Measurements from ENCODE around the gene GTF3C1.

The GTF3C1 gene

DNA sequence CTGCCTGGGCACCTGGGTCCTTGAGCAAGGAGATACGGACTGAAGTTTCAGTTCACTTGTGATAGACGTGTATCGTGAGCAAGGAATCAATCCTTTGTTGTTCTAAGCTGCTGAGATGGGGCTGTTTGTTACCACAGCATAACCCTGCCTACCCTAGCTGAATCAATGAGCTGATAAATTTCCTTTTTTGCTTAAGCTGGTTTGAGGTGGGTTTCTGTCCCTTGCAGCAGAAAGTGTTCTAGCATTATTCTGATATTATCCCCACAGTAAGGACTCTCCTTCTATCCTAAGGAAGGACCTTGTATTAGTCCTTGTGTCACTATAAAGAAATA, 96.3 kb downstream of the GTF3C1 start:
- DNase-seq (ENCODE audit: low read depth), result no peak
- TF ChIP-seq, protein P1, sequence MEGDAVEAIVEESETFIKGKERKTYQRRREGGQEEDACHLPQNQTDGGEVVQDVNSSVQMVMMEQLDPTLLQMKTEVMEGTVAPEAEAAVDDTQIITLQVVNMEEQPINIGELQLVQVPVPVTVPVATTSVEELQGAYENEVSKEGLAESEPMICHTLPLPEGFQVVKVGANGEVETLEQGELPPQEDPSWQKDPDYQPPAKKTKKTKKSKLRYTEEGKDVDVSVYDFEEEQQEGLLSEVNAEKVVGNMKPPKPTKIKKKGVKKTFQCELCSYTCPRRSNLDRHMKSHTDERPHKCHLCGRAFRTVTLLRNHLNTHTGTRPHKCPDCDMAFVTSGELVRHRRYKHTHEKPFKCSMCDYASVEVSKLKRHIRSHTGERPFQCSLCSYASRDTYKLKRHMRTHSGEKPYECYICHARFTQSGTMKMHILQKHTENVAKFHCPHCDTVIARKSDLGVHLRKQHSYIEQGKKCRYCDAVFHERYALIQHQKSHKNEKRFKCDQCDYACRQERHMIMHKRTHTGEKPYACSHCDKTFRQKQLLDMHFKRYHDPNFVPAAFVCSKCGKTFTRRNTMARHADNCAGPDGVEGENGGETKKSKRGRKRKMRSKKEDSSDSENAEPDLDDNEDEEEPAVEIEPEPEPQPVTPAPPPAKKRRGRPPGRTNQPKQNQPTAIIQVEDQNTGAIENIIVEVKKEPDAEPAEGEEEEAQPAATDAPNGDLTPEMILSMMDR (conservative IDR thresholded peaks at IDR 0.05; ENCODE audit: low read depth, low read length), result no peak
- no peak overlapping the region for H3K4me3 ChIP-seq (ENCODE audit: low read length)

DNA sequence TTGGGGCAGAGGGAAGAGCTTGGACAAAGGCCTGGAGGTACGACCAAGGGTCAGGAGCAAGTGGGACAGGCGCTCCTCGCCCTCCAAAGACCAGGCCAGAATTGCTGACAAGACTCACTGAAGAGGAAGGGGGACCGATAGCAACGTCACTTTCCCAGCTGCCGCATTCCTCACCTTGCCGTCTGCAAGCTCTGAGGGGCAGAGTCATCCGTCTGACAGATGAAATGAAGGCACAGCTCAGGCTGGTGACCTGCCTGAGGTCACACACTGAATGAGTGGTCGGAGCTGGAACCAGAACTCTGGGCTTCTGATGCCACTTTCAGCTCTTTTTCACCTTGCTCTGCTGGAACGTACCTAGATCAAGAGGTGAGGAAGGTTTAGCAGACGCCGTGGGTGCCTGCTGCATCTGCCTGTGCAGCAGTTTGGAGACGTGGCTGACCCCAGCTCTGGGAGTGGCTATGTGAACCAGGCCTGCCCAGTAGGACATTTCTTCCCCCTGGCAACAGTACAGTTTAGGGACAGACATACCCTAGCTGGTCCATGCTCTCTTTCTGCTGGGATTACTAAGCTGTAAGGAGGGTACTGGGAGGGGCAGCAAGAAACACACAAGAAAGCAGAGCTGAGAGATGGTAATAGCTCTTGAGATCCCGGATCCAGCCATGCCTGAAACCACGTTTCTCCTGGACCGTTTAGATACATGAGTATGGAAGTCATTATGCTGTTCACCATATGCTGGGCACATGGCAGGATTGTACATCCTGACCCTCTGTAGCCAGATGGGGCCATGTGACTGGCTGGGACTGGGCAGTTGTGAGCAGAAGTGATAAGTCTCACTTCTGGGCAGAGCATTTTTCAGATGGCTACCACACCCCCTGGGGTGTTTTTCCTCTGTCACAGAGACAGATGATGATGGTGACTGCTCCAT, 96.9 kb downstream of the GTF3C1 start:
- no peak for DNase-seq (ENCODE audit: low read depth)
- TF ChIP-seq, protein P1 (conservative IDR thresholded peaks at IDR 0.05; ENCODE audit: low read depth, low read length), result no peak
- no peak overlapping the region for H3K4me3 ChIP-seq (ENCODE audit: low read length)

DNA sequence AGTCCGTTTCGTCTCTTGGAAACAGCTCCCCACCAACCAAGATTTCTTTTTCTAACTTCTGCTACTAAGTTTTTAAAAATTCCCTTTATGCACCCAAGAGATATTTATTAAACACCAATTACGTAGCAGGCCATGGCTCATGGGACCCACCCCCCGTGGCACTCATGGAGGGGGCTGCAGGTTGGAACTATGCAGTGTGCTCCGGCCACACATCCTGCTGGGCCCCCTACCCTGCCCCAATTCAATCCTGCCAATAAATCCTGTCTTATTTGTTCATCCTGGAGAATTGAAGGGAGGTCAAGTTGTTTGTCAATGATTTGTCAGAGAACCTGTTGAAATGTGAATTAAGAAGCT, 99.5 kb downstream of the GTF3C1 start:
- no peak overlapping the region for H3K4me3 ChIP-seq (ENCODE audit: low read length)
- TF ChIP-seq, protein P1 (conservative IDR thresholded peaks at IDR 0.05; ENCODE audit: low read depth, low read length), result no peak
- no peak for DNase-seq (ENCODE audit: low read depth)

DNA sequence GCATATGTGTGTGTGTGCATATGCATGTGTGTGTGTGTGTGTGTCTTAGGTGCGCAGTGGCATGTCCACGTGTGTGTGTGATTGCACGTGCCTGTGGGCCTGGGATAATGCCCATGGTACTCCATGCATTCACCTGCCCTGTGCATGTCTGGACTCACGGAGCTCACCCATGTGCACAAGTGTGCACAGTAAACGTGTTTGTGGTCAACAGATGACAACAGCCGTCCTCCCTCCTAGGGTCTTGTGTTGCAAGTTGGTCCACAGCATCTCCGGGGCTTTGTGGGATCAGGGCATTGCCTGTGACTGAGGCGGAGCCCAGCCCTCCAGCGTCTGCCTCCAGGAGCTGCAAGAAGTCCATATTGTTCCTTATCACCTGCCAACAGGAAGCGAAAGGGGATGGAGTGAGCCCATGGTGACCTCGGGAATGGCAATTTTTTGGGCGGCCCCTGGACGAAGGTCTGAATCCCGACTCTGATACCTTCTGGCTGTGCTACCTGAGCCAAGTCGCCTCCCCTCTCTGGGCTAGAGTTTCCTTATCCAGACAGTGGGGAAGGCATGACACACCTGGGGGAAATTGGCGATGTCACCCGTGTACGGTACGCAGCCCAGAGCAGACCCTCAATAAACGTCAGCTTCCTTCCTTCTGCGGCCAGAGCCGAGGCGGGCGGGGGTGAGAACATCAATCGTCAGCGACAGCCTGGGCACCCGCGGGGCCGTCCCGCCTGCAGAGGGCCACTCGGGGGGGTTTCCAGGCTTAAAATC, 100.1 kb downstream of the GTF3C1 start:
- no peak for DNase-seq (ENCODE audit: low read depth)
- TF ChIP-seq, protein P1 (conservative IDR thresholded peaks at IDR 0.05; ENCODE audit: low read depth, low read length), result no peak
- no peak overlapping the region for H3K4me3 ChIP-seq (ENCODE audit: low read length)

DNA sequence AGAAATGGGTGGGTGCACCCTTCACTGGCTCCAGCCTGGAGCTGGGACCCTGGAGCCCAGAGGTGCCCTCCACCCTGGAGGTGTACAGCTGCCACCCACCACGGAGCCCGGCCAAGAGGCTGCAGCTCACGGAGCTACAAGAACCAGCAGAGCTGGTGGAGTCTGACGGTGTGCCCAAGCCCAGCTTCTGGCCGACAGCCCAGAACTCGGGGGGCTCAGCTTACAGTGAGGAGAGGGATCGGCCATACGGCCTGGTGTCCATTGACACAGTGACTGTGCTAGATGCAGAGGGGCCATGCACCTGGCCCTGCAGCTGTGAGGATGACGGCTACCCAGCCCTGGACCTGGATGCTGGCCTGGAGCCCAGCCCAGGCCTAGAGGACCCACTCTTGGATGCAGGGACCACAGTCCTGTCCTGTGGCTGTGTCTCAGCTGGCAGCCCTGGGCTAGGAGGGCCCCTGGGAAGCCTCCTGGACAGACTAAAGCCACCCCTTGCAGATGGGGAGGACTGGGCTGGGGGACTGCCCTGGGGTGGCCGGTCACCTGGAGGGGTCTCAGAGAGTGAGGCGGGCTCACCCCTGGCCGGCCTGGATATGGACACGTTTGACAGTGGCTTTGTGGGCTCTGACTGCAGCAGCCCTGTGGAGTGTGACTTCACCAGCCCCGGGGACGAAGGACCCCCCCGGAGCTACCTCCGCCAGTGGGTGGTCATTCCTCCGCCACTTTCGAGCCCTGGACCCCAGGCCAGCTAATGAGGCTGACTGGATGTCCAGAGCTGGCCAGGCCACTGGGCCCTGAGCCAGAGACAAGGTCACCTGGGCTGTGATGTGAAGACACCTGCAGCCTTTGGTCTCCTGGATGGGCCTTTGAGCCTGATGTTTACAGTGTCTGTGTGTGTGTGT, 100.9 kb downstream of the GTF3C1 start:
- TF ChIP-seq, protein P1 (conservative IDR thresholded peaks at IDR 0.05; ENCODE audit: low read depth, low read length), result no peak
- no peak for DNase-seq (ENCODE audit: low read depth)
- H3K4me3 ChIP-seq (ENCODE audit: low read length), result no peak overlapping the region

DNA sequence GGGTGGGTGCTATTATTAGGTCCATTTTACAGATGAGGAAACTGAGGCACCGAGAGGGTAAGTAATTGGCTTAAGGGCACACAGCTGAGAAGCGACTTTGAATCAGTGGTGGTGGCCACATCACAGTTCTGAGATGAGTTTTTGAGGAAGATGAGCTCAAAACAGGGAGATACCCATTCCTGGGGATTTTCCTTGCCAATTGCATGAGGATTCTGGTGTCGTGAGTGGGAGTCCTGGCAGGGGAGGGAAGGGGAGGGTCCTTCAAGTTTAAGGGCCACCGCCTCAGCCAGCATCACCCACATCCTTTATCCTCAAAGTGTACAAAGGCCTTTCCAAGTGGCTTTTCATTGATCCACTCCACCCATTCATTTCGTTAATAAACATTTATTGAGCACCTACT, 102.4 kb downstream of the GTF3C1 start:
- no peak for DNase-seq (ENCODE audit: low read depth)
- TF ChIP-seq, protein P1 (conservative IDR thresholded peaks at IDR 0.05; ENCODE audit: low read depth, low read length), result no peak
- no peak overlapping the region for H3K4me3 ChIP-seq (ENCODE audit: low read length)
